OCI-LY7 (cell line): ENCODE results near the gene RSRP1.

Source experiments
- EZH2phosphoT487 ChIP-seq: fragments of 200-600 bp; sonication (generic); IDR thresholded peaks from 2 replicates; pipeline ENCODE4 v1.6.1; 2018; ENCODE audit warnings: low read depth, borderline replicate concordance, mild to moderate bottlenecking, mixed run types, antibody characterized with exemption, low read length, moderate library complexity, mixed read lengths
- TF ChIP-seq, protein P1 (sequence below): fragments of 200-600 bp; sonication (generic); conservative IDR thresholded peaks from 2 replicates; pipeline ENCODE4 v1.5.1; 2014; ENCODE audit warnings: mild to moderate bottlenecking, antibody characterized with exemption, low read length, moderate library complexity, mixed read lengths

DNA sequence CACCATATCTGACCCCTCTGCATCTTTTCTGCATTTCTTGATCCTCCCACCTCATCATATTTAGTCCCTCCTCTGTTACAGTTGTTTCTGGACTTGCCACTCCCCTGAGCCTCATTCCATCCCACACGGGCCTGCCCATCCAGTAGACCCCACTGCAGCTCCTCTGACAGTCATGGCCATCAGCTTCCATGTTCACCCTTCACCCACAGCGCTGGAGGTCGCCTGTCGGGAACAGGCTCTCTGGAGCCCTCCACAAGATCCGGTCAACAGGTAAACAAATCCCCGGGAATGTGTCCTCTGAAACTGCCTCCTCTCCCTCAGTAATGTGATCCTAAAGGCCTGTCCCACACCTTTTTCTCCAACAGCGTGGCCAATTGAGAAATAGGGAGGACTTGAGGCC lies 46.2 kb downstream of the RSRP1 start:
- TF ChIP-seq, protein P1, sequence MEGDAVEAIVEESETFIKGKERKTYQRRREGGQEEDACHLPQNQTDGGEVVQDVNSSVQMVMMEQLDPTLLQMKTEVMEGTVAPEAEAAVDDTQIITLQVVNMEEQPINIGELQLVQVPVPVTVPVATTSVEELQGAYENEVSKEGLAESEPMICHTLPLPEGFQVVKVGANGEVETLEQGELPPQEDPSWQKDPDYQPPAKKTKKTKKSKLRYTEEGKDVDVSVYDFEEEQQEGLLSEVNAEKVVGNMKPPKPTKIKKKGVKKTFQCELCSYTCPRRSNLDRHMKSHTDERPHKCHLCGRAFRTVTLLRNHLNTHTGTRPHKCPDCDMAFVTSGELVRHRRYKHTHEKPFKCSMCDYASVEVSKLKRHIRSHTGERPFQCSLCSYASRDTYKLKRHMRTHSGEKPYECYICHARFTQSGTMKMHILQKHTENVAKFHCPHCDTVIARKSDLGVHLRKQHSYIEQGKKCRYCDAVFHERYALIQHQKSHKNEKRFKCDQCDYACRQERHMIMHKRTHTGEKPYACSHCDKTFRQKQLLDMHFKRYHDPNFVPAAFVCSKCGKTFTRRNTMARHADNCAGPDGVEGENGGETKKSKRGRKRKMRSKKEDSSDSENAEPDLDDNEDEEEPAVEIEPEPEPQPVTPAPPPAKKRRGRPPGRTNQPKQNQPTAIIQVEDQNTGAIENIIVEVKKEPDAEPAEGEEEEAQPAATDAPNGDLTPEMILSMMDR: no peak
- no peak for TF ChIP-seq EZH2phosphoT487
